NCI-H510A treated with DMSO at 0.1 percent for 48 hours (cell line): ENCODE results near the gene RTP3.
"Not testable (repeated sequence)": the region's sequence is repeated elsewhere in the genome, so short reads cannot be mapped to it uniquely, and the experiment has no call there.

Experiments used
- DNase-seq: peaks from one replicate; lab custom pipeline; 2025; lab: John Stamatoyannopoulos, UW

Gene RTP3

GRCh38 chr3:46548611-46549010 is 50.8 kb downstream of the RTP3 start:
- not testable (repeated sequence) for DNase-seq

GRCh38 chr3:46549408-46549904 is 51.7 kb downstream of the RTP3 start:
- no peak for DNase-seq

GRCh38 chr3:46549989-46550388 is 52.2 kb downstream of the RTP3 start:
- no peak for DNase-seq
